ENCODE measurements around the gene RCSD1.

Gene RCSD1

DNA sequence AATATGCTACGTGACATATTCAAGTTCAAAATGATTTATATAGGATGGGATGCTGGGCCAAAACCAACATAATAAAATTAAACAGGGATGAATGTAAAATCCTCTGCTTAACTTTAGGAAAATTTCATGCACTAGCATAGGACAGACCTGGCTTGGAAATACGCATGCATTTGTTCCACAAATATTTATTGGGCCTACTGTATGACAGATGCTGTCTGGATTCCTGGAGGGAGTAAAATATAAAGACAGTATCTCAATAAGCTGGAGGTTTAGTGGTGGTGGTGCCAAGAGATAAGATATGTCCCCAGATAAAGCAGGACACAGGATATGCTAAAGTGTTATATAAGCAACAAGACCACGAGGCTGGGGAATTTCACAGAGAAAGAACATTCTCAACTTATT, 15.1 kb downstream of the RCSD1 start:
- Histone ChIP-seq H3K27me3 (ENCODE audit: control insufficient read depth, insufficient read depth, low read length) (no peaks in the 10 kb centered on the region), H3K9ac (ENCODE audit: low read length) (no peak overlapping the region), H3K9me3 (ENCODE audit: control insufficient read depth, insufficient read depth, low read depth, low read length) (no peaks in the 10 kb centered on the region), H3K27ac (ENCODE audit: low read depth, low read length) (no peak overlapping the region), H3K4me1 (ENCODE audit: control insufficient read depth, insufficient read depth, low read length) (peaks cover 5% of the 10 kb centered on the region; the same call in 1 of the 2 replicates), H3K36me3 (ENCODE audit: control insufficient read depth, insufficient read depth, low read length) (no peaks in the 10 kb centered on the region), H3K4me3 (ENCODE audit: low read depth, low read length) (no peak overlapping the region)

GRCh38 chr1:167645625-167646414, 15.8 kb downstream of the RCSD1 start:
- no peak overlapping the region for H3K4me3 ChIP-seq (ENCODE audit: low read depth, low read length)
- no peak overlapping the region for H3K27ac ChIP-seq (ENCODE audit: low read depth, low read length)
- H3K36me3 ChIP-seq (ENCODE audit: control insufficient read depth, insufficient read depth, low read length): no peaks in the 10 kb centered on the region
- H3K4me1 ChIP-seq (ENCODE audit: control insufficient read depth, insufficient read depth, low read length): peaks cover 11% of the 10 kb centered on the region; the same call in 1 of the 2 replicates
- H3K9me3 ChIP-seq (ENCODE audit: control insufficient read depth, insufficient read depth, low read depth, low read length): no peaks in the 10 kb centered on the region
- no peak overlapping the region for H3K9ac ChIP-seq (ENCODE audit: low read length)
- no peaks in the 10 kb centered on the region for H3K27me3 ChIP-seq (ENCODE audit: control insufficient read depth, insufficient read depth, low read length)

DNA sequence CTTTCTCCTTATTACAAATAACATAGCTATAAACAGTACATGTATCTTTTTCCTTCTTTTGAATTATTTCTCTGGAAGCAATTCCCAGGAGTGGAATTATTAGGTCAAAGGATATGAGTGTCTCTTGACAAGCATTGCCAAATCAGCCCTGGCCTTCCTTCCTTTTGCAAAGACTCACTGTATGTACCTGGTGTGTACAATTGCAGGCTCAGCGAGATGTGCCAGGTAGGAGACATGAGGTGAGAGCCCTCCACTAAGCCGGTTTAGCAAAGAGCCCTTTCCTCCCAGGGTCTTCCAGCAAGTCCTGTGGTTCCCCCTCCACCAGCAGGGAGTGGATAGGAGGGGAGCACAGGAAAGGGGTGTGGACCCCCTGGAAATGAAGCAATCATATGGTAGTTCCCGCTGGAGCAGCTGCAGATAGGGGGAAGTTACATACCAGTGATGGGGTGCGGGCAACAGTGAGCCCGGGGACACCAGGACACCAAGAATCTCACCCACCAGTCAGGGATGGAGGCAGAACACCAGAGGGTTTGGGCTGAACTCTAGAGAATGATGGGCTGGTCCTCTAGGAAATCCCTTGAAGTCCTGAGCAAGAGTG, 18.3 kb downstream of the RCSD1 start:
- Histone ChIP-seq H3K4me3 (ENCODE audit: low read depth, low read length) (no peak overlapping the region), H3K9me3 (ENCODE audit: control insufficient read depth, insufficient read depth, low read depth, low read length) (no peaks in the 10 kb centered on the region), H3K36me3 (ENCODE audit: control insufficient read depth, insufficient read depth, low read length) (no peaks in the 10 kb centered on the region), H3K9ac (ENCODE audit: low read length) (no peak overlapping the region), H3K27me3 (ENCODE audit: control insufficient read depth, insufficient read depth, low read length) (no peaks in the 10 kb centered on the region), H3K4me1 (ENCODE audit: control insufficient read depth, insufficient read depth, low read length) (peaks cover 13% of the 10 kb centered on the region; the same call in 1 of the 2 replicates), H3K27ac (ENCODE audit: low read depth, low read length) (no peak overlapping the region)

DNA sequence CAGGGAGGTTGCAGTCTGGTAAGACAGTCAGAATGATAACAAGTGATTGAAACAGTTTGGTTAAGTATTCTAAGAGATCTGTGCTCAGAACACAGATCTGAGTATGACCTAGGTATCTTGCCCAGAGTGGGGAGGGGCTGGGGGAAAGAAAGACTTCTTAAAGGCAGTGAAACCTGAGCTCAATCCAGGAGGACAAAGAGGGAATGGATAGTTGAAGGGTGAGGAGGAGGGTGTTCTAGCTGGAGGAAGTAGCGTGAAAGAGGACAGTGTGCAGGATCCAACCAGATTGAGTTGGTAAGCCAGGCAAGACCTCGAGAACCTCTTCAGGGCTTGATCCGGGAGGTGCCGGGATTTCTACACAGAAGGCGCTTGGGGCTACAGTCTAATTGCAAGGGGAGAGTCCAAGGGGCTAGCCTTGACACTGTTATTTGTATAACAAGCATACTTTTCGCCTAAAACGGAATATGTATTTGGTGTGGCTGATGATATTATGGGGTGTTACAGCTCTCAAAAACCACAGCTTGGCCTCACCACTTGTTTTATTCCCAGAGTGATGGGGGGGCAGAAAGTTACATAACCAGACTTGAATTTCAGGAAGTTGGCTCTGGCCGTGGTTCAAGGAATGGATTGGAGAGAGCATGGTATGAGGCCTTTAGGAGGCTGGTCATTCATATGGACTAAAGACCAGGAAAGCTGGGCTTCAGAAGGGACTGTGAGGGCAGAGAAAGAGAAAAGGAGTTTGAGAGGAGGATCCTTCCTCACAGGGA, 19.1 kb downstream of the RCSD1 start:
- no peak overlapping the region for H3K4me3 ChIP-seq (ENCODE audit: low read depth, low read length)
- H3K4me1 ChIP-seq (ENCODE audit: control insufficient read depth, insufficient read depth, low read length): peaks cover 13% of the 10 kb centered on the region; the same call in 1 of the 2 replicates
- no peaks in the 10 kb centered on the region for H3K27me3 ChIP-seq (ENCODE audit: control insufficient read depth, insufficient read depth, low read length)
- no peak overlapping the region for H3K27ac ChIP-seq (ENCODE audit: low read depth, low read length)
- H3K9ac ChIP-seq (ENCODE audit: low read length): no peak overlapping the region
- H3K9me3 ChIP-seq (ENCODE audit: control insufficient read depth, insufficient read depth, low read depth, low read length): no peaks in the 10 kb centered on the region
- no peaks in the 10 kb centered on the region for H3K36me3 ChIP-seq (ENCODE audit: control insufficient read depth, insufficient read depth, low read length)

DNA sequence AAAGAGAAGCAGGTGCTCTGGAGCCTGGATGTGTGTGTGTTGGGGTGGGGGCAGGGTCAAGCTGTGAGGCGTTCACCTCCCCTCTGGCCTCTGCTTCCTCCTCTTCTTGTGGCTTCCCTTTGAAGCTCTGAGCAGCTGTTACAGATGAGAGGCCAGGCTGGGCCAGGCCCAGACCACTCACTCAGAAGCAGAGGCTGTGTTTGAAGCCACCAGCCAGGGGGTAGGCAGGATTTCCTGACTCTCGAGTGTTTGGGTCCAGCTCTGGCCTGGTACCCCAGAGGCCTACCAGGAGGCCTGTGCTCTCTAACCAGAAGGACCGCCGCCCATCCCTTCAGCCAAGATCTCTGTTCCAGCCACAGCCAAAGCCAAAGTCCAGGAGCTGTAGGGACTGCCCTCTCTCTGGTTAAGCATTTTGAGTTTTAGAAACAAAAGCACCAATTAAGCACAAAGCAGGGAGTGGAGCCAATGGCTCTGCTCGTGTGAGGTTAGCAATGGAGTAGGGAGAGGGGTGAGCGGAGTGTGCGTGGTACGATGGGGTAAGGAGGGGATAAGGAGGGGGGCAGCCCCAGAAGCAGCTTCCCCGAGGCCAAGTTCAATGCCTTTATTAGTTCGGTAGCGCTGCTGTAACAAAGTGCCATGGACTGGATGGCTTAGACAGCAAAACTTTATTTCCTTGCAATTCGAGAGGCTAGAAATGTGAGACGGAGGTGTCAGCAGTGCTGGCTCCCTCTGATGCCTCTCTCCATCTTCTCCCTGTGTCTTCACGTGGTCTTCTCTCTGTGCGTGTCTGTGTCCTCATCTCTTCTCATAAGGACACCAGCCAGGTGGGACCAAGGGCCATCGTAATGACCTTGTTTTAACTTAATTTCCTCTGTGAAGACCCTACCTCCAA, 20.5 kb downstream of the RCSD1 start:
- Histone ChIP-seq H3K9me3 (ENCODE audit: control insufficient read depth, insufficient read depth, low read depth, low read length) (no peaks in the 10 kb centered on the region), H3K4me3 (ENCODE audit: low read depth, low read length) (no peak overlapping the region), H3K36me3 (ENCODE audit: control insufficient read depth, insufficient read depth, low read length) (no peaks in the 10 kb centered on the region), H3K27me3 (ENCODE audit: control insufficient read depth, insufficient read depth, low read length) (no peaks in the 10 kb centered on the region), H3K27ac (ENCODE audit: low read depth, low read length) (no peak overlapping the region), H3K4me1 (ENCODE audit: control insufficient read depth, insufficient read depth, low read length) (peaks cover 13% of the 10 kb centered on the region; the same call in 1 of the 2 replicates), H3K9ac (ENCODE audit: low read length) (no peak overlapping the region)

- H3K36me3 ChIP-seq (ENCODE audit: control insufficient read depth, insufficient read depth, low read length): no peaks in the 10 kb centered on the region
- peaks cover 13% of the 10 kb centered on the region; the same call in 1 of the 2 replicates for H3K4me1 ChIP-seq (ENCODE audit: control insufficient read depth, insufficient read depth, low read length)
Observed at GRCh38 chr1:167651161-167651693, 21.2 kb downstream of the RCSD1 start.

DNA sequence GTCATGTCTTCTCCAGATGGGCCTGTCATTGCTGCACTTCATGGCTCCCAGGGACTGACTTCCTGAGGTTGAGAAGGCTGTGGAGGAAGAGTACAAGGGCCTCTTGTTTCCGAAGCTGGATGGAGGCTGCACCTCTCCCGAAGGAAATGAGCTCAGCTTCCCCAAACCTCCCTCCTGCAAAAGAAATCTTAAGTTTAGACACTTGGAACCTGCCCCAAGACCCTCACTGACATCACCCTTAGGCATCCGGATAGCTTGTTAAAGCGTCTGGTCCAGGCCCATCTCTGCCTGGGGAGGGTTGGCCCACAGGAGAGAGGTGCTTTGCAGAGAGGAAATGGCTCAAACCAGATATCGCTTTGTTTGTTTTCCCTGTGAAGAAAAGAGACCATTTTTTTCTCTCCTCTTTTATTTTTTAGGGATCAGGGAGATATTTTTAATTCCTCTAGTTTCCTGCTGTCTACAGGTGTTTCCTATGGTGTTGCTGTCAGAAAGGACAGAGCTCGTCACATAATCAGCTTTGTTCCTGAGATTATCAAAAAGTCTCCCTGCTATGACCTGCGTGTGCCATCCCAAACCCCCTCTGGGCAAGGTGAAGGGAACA, 25.0 kb downstream of the RCSD1 start:
- Histone ChIP-seq H3K27me3 (ENCODE audit: control insufficient read depth, insufficient read depth, low read length) (no peaks in the 10 kb centered on the region), H3K9me3 (ENCODE audit: control insufficient read depth, insufficient read depth, low read depth, low read length) (no peaks in the 10 kb centered on the region), H3K27ac (ENCODE audit: low read depth, low read length) (no peak overlapping the region), H3K9ac (ENCODE audit: low read length) (no peak overlapping the region), H3K36me3 (ENCODE audit: control insufficient read depth, insufficient read depth, low read length) (no peaks in the 10 kb centered on the region), H3K4me1 (ENCODE audit: control insufficient read depth, insufficient read depth, low read length) (peaks cover 17% of the 10 kb centered on the region; the same call in 1 of the 2 replicates), H3K4me3 (ENCODE audit: low read depth, low read length) (no peak overlapping the region)

More at GRCh38 chr1:167651161-167651693, 21.2 kb downstream of the RCSD1 start:
- H3K9me3 ChIP-seq (ENCODE audit: control insufficient read depth, insufficient read depth, low read depth, low read length): no peaks in the 10 kb centered on the region
- no peak overlapping the region for H3K4me3 ChIP-seq (ENCODE audit: low read depth, low read length)
- H3K9ac ChIP-seq (ENCODE audit: low read length): no peak overlapping the region
- no peak overlapping the region for H3K27ac ChIP-seq (ENCODE audit: low read depth, low read length)
- H3K27me3 ChIP-seq (ENCODE audit: control insufficient read depth, insufficient read depth, low read length): no peaks in the 10 kb centered on the region

DNA sequence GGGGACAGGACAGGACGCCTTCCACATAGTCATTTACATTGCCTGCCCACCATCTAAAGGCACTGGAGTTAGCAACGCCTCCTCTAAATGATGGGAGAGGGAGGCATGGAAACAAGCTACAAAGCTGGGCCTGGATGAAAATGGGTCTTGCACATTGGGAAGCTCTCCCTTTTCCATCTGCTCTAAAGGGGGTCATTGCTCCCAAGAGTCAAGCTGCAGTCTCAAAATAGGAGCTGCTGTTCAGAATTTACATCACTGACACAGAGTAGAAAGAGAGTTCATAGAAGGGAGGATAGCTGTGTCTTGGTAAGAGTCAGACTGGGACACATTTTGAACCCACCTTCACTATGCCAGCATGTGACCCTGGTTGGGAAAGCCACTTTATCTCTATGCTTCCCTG, 26.6 kb downstream of the RCSD1 start:
- Histone ChIP-seq H3K27ac (ENCODE audit: low read depth, low read length) (no peak overlapping the region), H3K36me3 (ENCODE audit: control insufficient read depth, insufficient read depth, low read length) (no peaks in the 10 kb centered on the region), H3K4me3 (ENCODE audit: low read depth, low read length) (no peak overlapping the region), H3K9me3 (ENCODE audit: control insufficient read depth, insufficient read depth, low read depth, low read length) (no peaks in the 10 kb centered on the region), H3K27me3 (ENCODE audit: control insufficient read depth, insufficient read depth, low read length) (no peaks in the 10 kb centered on the region), H3K9ac (ENCODE audit: low read length) (no peak overlapping the region), H3K4me1 (ENCODE audit: control insufficient read depth, insufficient read depth, low read length) (peaks cover 9% of the 10 kb centered on the region; the same call in 1 of the 2 replicates)

DNA sequence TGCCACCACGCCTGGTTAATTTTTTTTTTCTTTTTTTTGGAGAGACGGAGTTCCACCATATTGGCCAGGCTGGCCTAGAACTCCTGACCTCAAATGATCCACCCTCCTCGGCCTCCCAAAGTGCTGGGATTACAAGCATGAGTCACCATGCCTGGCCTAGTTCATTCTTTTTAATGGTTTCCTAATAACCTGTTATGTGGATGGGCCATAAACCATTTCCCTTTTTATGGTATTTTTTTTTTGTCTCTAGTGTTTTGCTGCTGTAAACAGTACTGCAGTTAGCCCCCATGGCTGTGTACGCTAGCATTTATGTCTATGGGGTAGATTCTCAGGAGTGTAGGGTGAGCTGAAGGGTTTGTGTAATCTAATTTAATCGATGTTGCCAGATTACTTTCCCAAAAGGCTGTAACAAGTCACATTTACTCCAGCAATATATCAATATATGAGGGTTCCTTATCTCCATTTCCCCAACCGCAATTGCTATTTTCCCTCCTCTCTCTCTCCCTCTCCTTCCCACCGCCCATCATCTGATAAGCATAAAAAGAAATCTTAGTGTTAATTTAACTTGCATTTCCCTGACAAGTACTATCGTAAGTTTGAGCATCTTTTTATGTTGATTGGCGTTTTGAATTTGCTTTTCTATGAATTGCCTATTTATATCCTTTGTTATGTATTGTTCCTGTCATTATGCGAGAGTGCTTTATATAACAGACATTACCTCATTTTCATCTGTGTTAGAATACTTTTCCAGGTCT, 28.7 kb downstream of the RCSD1 start:
- H3K4me3 ChIP-seq (ENCODE audit: low read depth, low read length): no peak overlapping the region
- H3K27me3 ChIP-seq (ENCODE audit: control insufficient read depth, insufficient read depth, low read length): no peaks in the 10 kb centered on the region
- no peaks in the 10 kb centered on the region for H3K36me3 ChIP-seq (ENCODE audit: control insufficient read depth, insufficient read depth, low read length)
- H3K27ac ChIP-seq (ENCODE audit: low read depth, low read length): no peak overlapping the region
- no peak overlapping the region for H3K9ac ChIP-seq (ENCODE audit: low read length)
- peaks cover 21% of the 10 kb centered on the region; the same call in 1 of the 2 replicates for H3K4me1 ChIP-seq (ENCODE audit: control insufficient read depth, insufficient read depth, low read length)
- no peaks in the 10 kb centered on the region for H3K9me3 ChIP-seq (ENCODE audit: control insufficient read depth, insufficient read depth, low read depth, low read length)
